GM21360 (cell line): Measurements from ENCODE around the gene FAM204A.

ENCODE experiments used
- ATAC-seq: cut with Tn5 transposase; IDR thresholded peaks from one replicate; pipeline ENCODE4 v1.9.1; 2021; ENCODE audit warnings: mild to moderate bottlenecking, moderate library complexity; ENCODE audit not compliant: unreplicated experiment

FAM204A gene

DNA sequence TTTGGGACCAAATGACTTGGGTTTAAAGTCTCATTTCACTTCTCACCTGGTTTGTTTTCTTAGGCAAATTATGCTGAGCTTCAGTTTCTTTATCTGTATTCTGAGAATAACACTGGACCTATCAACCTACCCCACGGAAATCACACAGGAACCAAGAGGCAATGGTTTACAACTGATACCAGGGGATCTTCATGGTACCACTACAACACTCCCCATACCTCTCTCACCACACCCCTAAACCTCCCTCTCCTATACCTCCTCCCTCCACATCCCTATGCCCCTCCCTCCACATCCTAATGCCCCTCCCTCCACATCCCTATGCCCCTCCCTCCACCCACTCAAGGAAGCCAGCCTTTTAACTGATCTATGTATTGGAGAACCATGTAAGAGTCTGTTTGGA lies 9.9 kb downstream of the FAM204A start:
- ATAC-seq: peak; percentile 75

- no peak for ATAC-seq
Measured at GRCh38 chr10:118330295-118331076, 11.6 kb downstream of the FAM204A start.

- ATAC-seq: no peak
Measured at GRCh38 chr10:118324140-118324539, 18.0 kb downstream of the FAM204A start.

GRCh38 chr10:118321724-118322575 lies 20.2 kb downstream of the FAM204A start:
- ATAC-seq: no peak

DNA sequence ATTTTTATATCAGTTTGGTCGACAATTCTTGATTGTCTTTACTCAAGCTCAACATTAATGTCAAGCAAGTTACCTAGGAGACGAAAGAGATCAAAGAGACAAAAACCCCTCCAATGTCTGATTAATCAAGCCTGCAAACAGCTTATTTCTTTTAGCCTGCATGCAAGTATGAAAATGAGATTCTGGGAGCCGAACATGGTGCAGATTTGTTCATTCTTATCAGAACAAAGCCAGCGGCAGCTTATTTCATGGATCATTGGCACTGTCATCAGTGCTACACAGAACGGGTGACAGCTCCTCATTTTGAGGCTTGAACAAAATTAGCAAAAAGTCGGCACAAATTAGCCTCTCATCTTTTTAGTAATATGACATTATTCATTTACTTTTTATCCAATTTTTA lies 26.5 kb downstream of the FAM204A start:
- no peak for ATAC-seq

DNA sequence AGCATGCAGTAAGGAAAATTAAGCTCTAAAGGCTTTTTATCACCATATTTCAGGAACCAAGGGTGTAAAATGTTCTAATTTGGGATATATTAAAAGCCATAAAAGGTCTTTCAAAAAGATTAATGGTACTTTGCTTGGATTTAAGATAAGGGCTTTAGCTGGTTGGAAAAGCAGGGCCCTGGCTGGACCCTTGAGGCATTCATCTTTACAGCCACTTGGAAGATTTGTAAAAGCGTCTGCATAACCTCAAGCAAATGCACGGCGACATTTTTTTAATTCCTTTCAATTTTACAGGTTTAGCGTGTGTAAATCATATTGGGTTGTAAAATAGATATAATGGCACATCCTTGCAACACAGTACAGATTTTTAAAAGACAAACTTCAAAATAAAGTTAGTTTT lies 27.2 kb downstream of the FAM204A start:
- ATAC-seq: no peak

DNA sequence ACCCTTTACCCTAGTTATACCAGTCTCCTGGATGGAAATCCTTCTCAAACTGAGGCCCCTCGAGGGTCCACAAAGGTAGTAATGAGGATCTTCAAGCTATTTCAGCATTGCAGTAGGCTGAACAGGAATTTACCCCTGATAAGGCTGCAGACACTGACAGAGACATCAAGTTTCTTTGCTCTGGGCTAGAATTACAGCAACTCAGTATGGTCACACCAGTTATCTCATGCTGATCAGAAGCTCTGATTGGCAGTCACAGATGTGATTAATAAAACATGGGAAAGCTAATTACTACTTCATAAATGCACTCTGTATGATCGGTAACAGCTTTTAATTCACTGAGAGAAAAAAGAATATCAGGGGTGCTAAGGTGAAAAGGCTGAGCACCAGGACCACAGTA lies 30.6 kb downstream of the FAM204A start:
- no peak for ATAC-seq

DNA sequence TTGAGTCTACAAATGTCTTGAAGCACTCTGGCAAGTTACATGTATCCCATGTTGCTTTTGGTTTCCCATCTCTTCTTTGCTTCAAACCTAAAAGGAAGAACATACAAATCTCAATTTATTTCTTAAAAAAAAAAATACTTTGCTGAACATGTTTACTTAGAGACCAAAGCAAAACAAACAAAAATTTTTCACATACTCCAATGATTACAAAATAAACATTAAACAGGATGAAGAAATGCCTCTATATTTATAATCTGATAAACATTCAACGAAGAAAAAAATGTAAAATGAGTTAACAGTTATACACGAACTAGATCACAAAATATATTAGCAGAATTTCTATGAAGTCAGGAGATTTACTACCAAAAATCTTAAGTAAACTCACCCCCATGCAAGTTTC lies 31.3 kb downstream of the FAM204A start:
- no peak for ATAC-seq

GRCh38 chr10:118309911-118310310 lies 32.2 kb downstream of the FAM204A start:
- no peak for ATAC-seq

GRCh38 chr10:118308664-118309063 lies 33.5 kb downstream of the FAM204A start:
- ATAC-seq: no peak

GRCh38 chr10:118307859-118308258 lies 34.3 kb downstream of the FAM204A start:
- no peak for ATAC-seq

GRCh38 chr10:118307220-118307619 lies 34.9 kb downstream of the FAM204A start:
- ATAC-seq: no peak

- ATAC-seq: no peak
Measured at GRCh38 chr10:118305730-118306129, 36.4 kb downstream of the FAM204A start.

- ATAC-seq: no peak
Measured at GRCh38 chr10:118304521-118304920, 37.6 kb downstream of the FAM204A start.

- no peak for ATAC-seq
Measured at GRCh38 chr10:118301211-118301610, 40.9 kb downstream of the FAM204A start.

- ATAC-seq: no peak
Measured at GRCh38 chr10:118300320-118300719, 41.8 kb downstream of the FAM204A start.

GRCh38 chr10:118298787-118299186 lies 43.3 kb downstream of the FAM204A start:
- no peak for ATAC-seq

DNA sequence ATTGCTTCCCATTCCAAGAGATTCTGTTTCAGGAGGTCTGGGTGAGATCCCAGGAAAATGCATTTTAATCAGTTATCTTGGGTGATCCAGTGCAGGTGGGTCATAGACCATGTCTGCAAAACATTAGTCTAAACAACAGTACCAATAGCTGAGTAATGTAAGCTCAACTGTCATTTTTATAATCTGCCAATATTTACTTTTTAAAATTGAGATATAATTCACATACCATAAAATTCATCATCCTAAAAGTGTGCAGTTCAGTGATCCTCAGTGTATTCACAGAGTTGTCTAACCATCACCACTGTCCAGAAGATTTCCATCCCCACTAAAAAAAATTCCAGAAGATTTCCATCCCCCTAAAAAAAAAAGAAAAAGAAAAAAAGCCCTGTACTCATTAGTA lies 51.0 kb downstream of the FAM204A start:
- no peak for ATAC-seq

DNA sequence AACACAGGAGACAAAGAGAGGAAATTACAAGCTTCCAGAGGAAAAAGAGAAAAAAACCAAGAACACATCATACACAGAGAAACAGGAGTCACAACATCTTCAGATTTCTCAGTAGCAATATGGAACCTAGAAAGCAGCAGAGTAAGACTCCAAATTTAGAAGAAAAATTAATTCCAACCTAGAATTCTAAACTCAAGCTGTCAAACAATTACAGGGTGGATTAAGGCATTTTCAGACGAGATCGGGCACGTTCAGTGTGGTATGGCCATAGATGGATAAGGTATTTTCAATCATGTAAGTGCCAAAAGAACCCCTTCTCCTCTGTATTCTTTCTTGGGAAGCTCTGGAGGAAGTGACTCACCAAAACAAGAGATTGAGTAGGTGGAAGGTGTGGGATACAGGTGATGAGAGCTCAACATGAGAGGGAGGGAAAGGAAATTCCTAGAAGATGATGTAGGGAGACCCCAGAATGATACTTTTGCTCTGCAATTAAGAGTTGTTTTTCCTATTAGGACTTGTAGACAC lies 51.6 kb downstream of the FAM204A start:
- no peak for ATAC-seq

GRCh38 chr10:118287076-118287806 lies 54.9 kb downstream of the FAM204A start:
- no peak for ATAC-seq
